AG04450 (cell line): ENCODE results near the gene KCNN3. TPM values are rescaled to one million over a fixed set of nuclear protein-coding genes. Genes with fewer than 3 reads are reported as not detected.

Experiments
- CTCF ChIA-PET: fragments of 300-600, 350-600 bp; formaldehyde crosslinking; extraction: SDS; loops from one replicate; lab custom pipeline; 2022; ENCODE audit warnings: antibody characterized with exemption, inconsistent platforms; lab: Charles Lee
- POLR2A ChIA-PET: fragments of 350-600 bp; formaldehyde crosslinking; extraction: SDS; loops from one replicate; lab custom pipeline; 2021; ENCODE audit warnings: antibody characterized with exemption, inconsistent platforms; lab: Yijun Ruan, JAX
- DNase-seq: peaks from one replicate; pipeline ENCODE4 v3.0.0-alpha.2; 2011; ENCODE audit warnings: low read depth, low spot score
- H3K27ac ChIP-seq: one replicate; pipeline ENCODE4 v1.5.1; 2012; ENCODE audit warnings: low read depth, low read length, control low read depth
- H3K27me3 ChIP-seq: one replicate; pipeline ENCODE4 v1.6.0; 2012; ENCODE audit warnings: low read length; ENCODE audit not compliant: control insufficient read depth, insufficient read depth
- H3K4me3 ChIP-seq: 2 replicates; pipeline ENCODE4 v1.5.1; 2011; ENCODE audit warnings: mild to moderate bottlenecking, low read depth, low read length, control low read depth
- H3K9me3 ChIP-seq: 2 replicates; pipeline ENCODE4 v1.5.1; 2012; ENCODE audit warnings: low read length; ENCODE audit not compliant: control insufficient read depth, insufficient read depth
- polyA plus RNA-seq: library from polyadenylated mRNA; depleted of rRNA; stranded (reverse); fragments of >200 nt; gene quantifications from 2 replicates; pipeline ENCODE4 v1.2.3, GENCODE V29; 2011
- TF ChIP-seq, protein P1 (sequence below): IDR thresholded peaks from 2 replicates; pipeline ENCODE4 v1.5.1; 2011; ENCODE audit warnings: low read depth, low read length, control low read depth, inconsistent platforms

KCNN3 gene
- polyA plus RNA-seq, 1 experiment, result 0.09 TPM

- TF ChIP-seq, protein P1, sequence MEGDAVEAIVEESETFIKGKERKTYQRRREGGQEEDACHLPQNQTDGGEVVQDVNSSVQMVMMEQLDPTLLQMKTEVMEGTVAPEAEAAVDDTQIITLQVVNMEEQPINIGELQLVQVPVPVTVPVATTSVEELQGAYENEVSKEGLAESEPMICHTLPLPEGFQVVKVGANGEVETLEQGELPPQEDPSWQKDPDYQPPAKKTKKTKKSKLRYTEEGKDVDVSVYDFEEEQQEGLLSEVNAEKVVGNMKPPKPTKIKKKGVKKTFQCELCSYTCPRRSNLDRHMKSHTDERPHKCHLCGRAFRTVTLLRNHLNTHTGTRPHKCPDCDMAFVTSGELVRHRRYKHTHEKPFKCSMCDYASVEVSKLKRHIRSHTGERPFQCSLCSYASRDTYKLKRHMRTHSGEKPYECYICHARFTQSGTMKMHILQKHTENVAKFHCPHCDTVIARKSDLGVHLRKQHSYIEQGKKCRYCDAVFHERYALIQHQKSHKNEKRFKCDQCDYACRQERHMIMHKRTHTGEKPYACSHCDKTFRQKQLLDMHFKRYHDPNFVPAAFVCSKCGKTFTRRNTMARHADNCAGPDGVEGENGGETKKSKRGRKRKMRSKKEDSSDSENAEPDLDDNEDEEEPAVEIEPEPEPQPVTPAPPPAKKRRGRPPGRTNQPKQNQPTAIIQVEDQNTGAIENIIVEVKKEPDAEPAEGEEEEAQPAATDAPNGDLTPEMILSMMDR, result no peak
- CTCF ChIA-PET, result no interaction called here
- no peak for DNase-seq
- Histone ChIP-seq H3K9me3 (no peaks in the 10 kb centered on the region), H3K27ac (no peak overlapping the region), H3K27me3 (peaks cover 7% of the 10 kb centered on the region), H3K4me3 (no peak overlapping the region)
- POLR2A ChIA-PET, result no interaction called here
Measured at GRCh38 chr1:154726443-154726842, 143.6 kb downstream of the KCNN3 start.

- TF ChIP-seq, protein P1, result no peak
- Histone ChIP-seq H3K4me3 (no peak overlapping the region), H3K9me3 (no peaks in the 10 kb centered on the region), H3K27me3 (peaks cover 4% of the 10 kb centered on the region), H3K27ac (no peak overlapping the region)
- CTCF ChIA-PET, result no interaction called here
- POLR2A ChIA-PET, result interaction anchor here (0.6 kb wide), 1 partner anchor 118 kb away, joined by 7 read pairs; no protein-coding TSS in a partner anchor
- DNase-seq, result no peak
Measured at GRCh38 chr1:154725865-154726264, 144.2 kb downstream of the KCNN3 start.

GRCh38 chr1:154720328-154721297, 149.5 kb downstream of the KCNN3 start:
- ChIA-PET CTCF (no interaction called here), POLR2A (no interaction called here)
- no peak overlapping the region for H3K27ac ChIP-seq
- H3K4me3 ChIP-seq, result no peak overlapping the region
- DNase-seq, result no peak
- peaks cover 15% of the 10 kb centered on the region for H3K27me3 ChIP-seq
- no peaks in the 10 kb centered on the region for H3K9me3 ChIP-seq
- TF ChIP-seq, protein P1, result no peak

DNA sequence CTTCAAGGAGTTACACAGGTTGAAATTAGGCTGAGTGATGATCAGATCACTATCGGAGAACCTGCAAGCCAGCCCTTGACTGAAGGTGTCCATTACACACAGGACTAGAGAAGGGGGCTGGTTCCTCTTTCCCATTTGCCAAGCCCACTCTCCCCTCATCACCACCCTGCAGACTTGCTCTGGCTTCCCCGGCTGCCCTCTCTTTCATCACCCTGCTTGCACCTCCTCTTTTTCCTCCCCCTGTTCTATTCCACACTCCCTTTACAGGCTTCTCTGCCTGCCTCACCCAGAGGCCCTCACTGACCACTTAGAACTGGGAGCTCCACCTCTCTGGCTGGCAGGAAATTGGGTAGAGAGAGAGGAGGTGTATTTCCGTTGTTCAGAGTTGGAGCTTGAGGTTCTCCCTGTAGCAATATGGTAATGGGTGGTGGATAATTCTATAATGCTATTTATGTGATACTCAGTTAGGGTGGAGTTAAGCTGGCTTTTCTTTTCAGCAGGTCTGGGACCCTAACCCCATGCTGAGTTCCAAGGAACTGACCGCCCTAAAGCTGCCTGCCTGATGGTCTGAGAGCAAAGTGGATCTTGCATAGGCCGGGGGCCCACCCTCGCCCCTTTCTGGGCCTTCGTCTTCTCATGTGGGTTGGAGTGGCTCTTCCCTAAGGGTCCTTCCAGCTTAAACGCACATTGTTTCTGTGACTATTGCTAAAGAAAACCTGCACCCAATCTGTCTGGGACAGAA, 150.3 kb downstream of the KCNN3 start:
- CTCF ChIA-PET, result no interaction called here
- H3K27me3 ChIP-seq, result peaks cover 15% of the 10 kb centered on the region
- no peak overlapping the region for H3K4me3 ChIP-seq
- DNase-seq, result no peak
- TF ChIP-seq, protein P1, result no peak
- POLR2A ChIA-PET, result no interaction called here
- H3K9me3 ChIP-seq, result no peaks in the 10 kb centered on the region
- no peak overlapping the region for H3K27ac ChIP-seq
